GM23338 (cell line): ENCODE measurements around the gene MEI4. TPM values are rescaled to one million over a fixed set of nuclear protein-coding genes. Genes with fewer than 3 reads are reported as not detected.

Experiments used
- ATAC-seq: fragments of 200-7000 bp; cut with Tn5 transposase; 3 replicates; pipeline ENCODE4 v1.9.1; 2020
- DNase-seq: peaks from one replicate; pipeline ENCODE4 v3.0.0-alpha.2; 2015; ENCODE audit warnings: low spot score
- H2AFZ ChIP-seq: fragments of 200-600 bp; sonication (generic); 2 replicates; pipeline ENCODE4 v1.8.0; 2016; ENCODE audit warnings: antibody characterized with exemption, mild to moderate bottlenecking, moderate library complexity
- H3F3A ChIP-seq: fragments of 200-600 bp; sonication (generic); replicated peaks from 2 replicates; pipeline ENCODE4 v1.8.0; 2017; ENCODE audit warnings: antibody characterized with exemption, mixed run types, low read depth
- H3K27ac ChIP-seq: fragments of 200-600 bp; sonication (generic); 2 replicates; pipeline ENCODE4 v1.6.1; 2016; ENCODE audit warnings: low read depth
- H3K27me3 ChIP-seq: fragments of 200-600 bp; sonication (generic); 2 replicates; pipeline ENCODE4 v1.8.0; 2016; ENCODE audit warnings: mild to moderate bottlenecking, mixed run types, moderate library complexity; ENCODE audit not compliant: insufficient read depth
- H3K36me3 ChIP-seq: fragments of 200-600 bp; sonication (generic); 2 replicates; pipeline ENCODE4 v1.8.0; 2016; ENCODE audit warnings: mild to moderate bottlenecking; ENCODE audit not compliant: insufficient read depth
- H3K4me1 ChIP-seq: fragments of 200-600 bp; sonication (generic); 2 replicates; pipeline ENCODE4 v1.8.0; 2016; ENCODE audit warnings: mild to moderate bottlenecking, moderate library complexity; ENCODE audit not compliant: insufficient read depth
- H3K4me2 ChIP-seq: fragments of 200-600 bp; sonication (generic); 2 replicates; pipeline ENCODE4 v1.7.1; 2017; ENCODE audit warnings: mixed run types
- H3K4me3 ChIP-seq: fragments of 200-600 bp; sonication (generic); 2 replicates; pipeline ENCODE4 v1.6.1; 2016; ENCODE audit warnings: mixed run types
- H3K79me2 ChIP-seq: fragments of 200-600 bp; sonication (generic); replicated peaks from 2 replicates; pipeline ENCODE4 v1.8.0; 2017; ENCODE audit warnings: mild to moderate bottlenecking; ENCODE audit not compliant: insufficient read depth
- H3K9me2 ChIP-seq: fragments of 200-600 bp; sonication (generic); 2 replicates; pipeline ENCODE4 v1.8.0; 2017; ENCODE audit not compliant: insufficient read depth
- H4K20me1 ChIP-seq: fragments of 200-600 bp; sonication (generic); replicated peaks from 2 replicates; pipeline ENCODE4 v1.8.0; 2017; ENCODE audit warnings: mild to moderate bottlenecking; ENCODE audit not compliant: insufficient read depth
- H3K27ac Mint-ChIP-seq: 2 replicates; pipeline ENCODE4 v1.8.0; 2020; ENCODE audit warnings: inconsistent platforms, mild to moderate bottlenecking, moderate library complexity, mixed read lengths
- H3K27me3 Mint-ChIP-seq: 3 replicates; pipeline ENCODE4 v1.8.0; 2022; ENCODE audit warnings: low read depth, mild to moderate bottlenecking, moderate library complexity, mixed read lengths, inconsistent platforms; ENCODE audit not compliant: insufficient read depth, poor library complexity
- H3K36me3 Mint-ChIP-seq: 3 replicates; pipeline ENCODE4 v1.8.0; 2021; ENCODE audit warnings: low read depth, mild to moderate bottlenecking, inconsistent platforms, moderate library complexity, mixed read lengths
- H3K4me1 Mint-ChIP-seq: 3 replicates; pipeline ENCODE4 v1.8.0; 2020; ENCODE audit warnings: mild to moderate bottlenecking, inconsistent platforms, mixed read lengths
- H3K4me3 Mint-ChIP-seq: 3 replicates; pipeline ENCODE4 v1.8.0; 2021; ENCODE audit warnings: moderate library complexity, mild to moderate bottlenecking, inconsistent platforms, mixed read lengths
- H3K9me3 Mint-ChIP-seq: 3 replicates; pipeline ENCODE4 v1.8.0; 2020; ENCODE audit warnings: moderate library complexity, mild to moderate bottlenecking, inconsistent platforms, mixed read lengths
- CREB1 ChIP-seq: fragments of 250-450 bp; sonication (Bioruptor Pico); IDR thresholded peaks from 2 replicates; pipeline ENCODE4 v1.5.0; 2020; ENCODE audit warnings: low read depth, mild to moderate bottlenecking, moderate library complexity
- EZH2 ChIP-seq: fragments of 200-600 bp; sonication (generic); IDR thresholded peaks from one replicate; pipeline ENCODE4 v1.8.0; 2017; ENCODE audit warnings: antibody characterized with exemption, mild to moderate bottlenecking, low read depth; ENCODE audit not compliant: unreplicated experiment
- EZH2phosphoT487 ChIP-seq: fragments of 200-600 bp; sonication (generic); IDR thresholded peaks from one replicate; pipeline ENCODE4 v1.8.1; 2018; ENCODE audit warnings: antibody characterized with exemption; ENCODE audit not compliant: unreplicated experiment
- JUNB ChIP-seq: IDR thresholded peaks from one replicate; pipeline ENCODE4 v1.6.1; 2016; ENCODE audit warnings: antibody characterized with exemption; ENCODE audit not compliant: unreplicated experiment
- NANOG ChIP-seq: IDR thresholded peaks from 2 replicates; pipeline ENCODE4 v1.6.1; 2016; ENCODE audit warnings: antibody characterized with exemption, borderline replicate concordance
- POLR2AphosphoS5 ChIP-seq: IDR thresholded peaks from 2 replicates; pipeline ENCODE4 v1.6.1; 2016; ENCODE audit warnings: antibody characterized with exemption, low read depth
- STAT1 ChIP-seq: IDR thresholded peaks from one replicate; pipeline ENCODE4 v1.6.1; 2016; ENCODE audit warnings: antibody characterized with exemption; ENCODE audit not compliant: unreplicated experiment
- ZNF114 ChIP-seq: fragments of 250-450 bp; sonication (Bioruptor Pico); IDR thresholded peaks from 2 replicates; pipeline ENCODE4 v1.5.0; 2020; ENCODE audit warnings: mild to moderate bottlenecking, moderate library complexity
- ZNF331 ChIP-seq: fragments of 250-450 bp; sonication (Bioruptor Pico); IDR thresholded peaks from 2 replicates; pipeline ENCODE4 v1.5.0; 2020; ENCODE audit warnings: low read depth, mild to moderate bottlenecking, moderate library complexity
- polyA plus RNA-seq: library from polyadenylated mRNA; unstranded; fragments of >200 nt; fragmentation: Nextera tagmentation; extraction: Ambion mirVana; gene quantifications from 2 replicates; pipeline ENCODE4 v1.2.1, GENCODE V29; 2016
- total RNA-seq: library from RNA; depleted of rRNA; stranded (reverse); fragments of >200 nt; shearing (Covaris generic); gene quantifications from 2 replicates; pipeline ENCODE4 v1.2.3, GENCODE V29; 2014
- TF ChIP-seq, protein P1 (sequence below): IDR thresholded peaks from 2 replicates; pipeline ENCODE4 v1.6.1; 2016; ENCODE audit warnings: antibody characterized with exemption
- TF ChIP-seq, protein P2 (sequence below): IDR thresholded peaks from one replicate; pipeline ENCODE4 v1.6.1; 2018; ENCODE audit warnings: antibody characterized with exemption; ENCODE audit not compliant: unreplicated experiment
- TF ChIP-seq, protein P3 (sequence below): fragments of 250-450 bp; sonication (Bioruptor Pico); IDR thresholded peaks from 2 replicates; pipeline ENCODE4 v1.5.0; 2020; ENCODE audit warnings: mild to moderate bottlenecking, moderate library complexity
- TF ChIP-seq, protein P4 (sequence below), 2 experiments: fragments of 200-600 bp in 1 of 2; sonication (generic) in 1 of 2; conservative IDR thresholded peaks; 2 replicates each; pipeline versions ENCODE4 v1.5.1 to v1.6.1; 2016 to 2017; ENCODE audit warnings: antibody characterized with exemption in 2 of 2, low read depth in 2 of 2, mild to moderate bottlenecking in 2 of 2, moderate library complexity in 1 of 2

The MEI4 gene
- total and polyA plus RNA-seq, 2 experiments from 2014 or later: 0.23 to 0.63 TPM

DNA sequence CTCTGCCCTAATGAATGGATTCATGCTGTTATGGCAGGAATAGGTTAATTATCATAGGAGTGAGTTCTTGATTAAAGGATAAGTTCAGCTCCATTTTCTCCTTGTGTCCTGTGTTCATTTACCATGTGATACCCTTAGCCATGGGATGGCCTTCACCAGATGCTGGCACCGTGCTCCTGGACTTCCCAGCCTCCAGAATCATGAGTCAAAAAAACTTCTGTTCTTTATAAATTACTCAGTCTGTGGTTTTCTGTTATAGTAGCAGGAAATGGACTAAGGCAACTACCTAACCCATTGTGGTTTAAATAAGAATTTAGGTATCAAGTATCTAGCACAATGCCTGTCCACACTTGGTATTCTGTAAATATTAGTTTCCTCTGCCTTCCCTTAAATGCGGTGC lies 223.5 kb downstream of the MEI4 start:
- H2AFZ ChIP-seq: no peak overlapping the region
- H3K4me1 Mint-ChIP-seq: no peaks in the 10 kb centered on the region
- H3K4me1 ChIP-seq: no peaks in the 10 kb centered on the region
- H3K27me3 Mint-ChIP-seq: no peaks in the 10 kb centered on the region
- no peaks in the 10 kb centered on the region for H3K9me2 ChIP-seq
- DNase-seq: no peak
- H3K4me3 Mint-ChIP-seq: no peak overlapping the region
- H3K27ac Mint-ChIP-seq: no peak overlapping the region
- no peak for ATAC-seq
- H3F3A ChIP-seq: no peaks in the 10 kb centered on the region
- no peak overlapping the region for H3K27ac ChIP-seq
- no peaks in the 10 kb centered on the region; the same call in 2 of the 3 replicates for H3K9me3 Mint-ChIP-seq
- H3K36me3 Mint-ChIP-seq: no peaks in the 10 kb centered on the region
- no peaks in the 10 kb centered on the region for H3K79me2 ChIP-seq
- H3K27me3 ChIP-seq: no peaks in the 10 kb centered on the region
- no peaks in the 10 kb centered on the region for H3K36me3 ChIP-seq
- H3K4me3 ChIP-seq: no peak overlapping the region
- TF ChIP-seq, protein P1, sequence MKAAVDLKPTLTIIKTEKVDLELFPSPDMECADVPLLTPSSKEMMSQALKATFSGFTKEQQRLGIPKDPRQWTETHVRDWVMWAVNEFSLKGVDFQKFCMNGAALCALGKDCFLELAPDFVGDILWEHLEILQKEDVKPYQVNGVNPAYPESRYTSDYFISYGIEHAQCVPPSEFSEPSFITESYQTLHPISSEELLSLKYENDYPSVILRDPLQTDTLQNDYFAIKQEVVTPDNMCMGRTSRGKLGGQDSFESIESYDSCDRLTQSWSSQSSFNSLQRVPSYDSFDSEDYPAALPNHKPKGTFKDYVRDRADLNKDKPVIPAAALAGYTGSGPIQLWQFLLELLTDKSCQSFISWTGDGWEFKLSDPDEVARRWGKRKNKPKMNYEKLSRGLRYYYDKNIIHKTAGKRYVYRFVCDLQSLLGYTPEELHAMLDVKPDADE: no peak
- TF ChIP-seq CREB1 (CRISPR knock-in tag) (no peak), NANOG (no peak), STAT1 (no peak), JUNB (no peak), POLR2AphosphoS5 (no peak), EZH2 (no peak), ZNF114 (CRISPR knock-in tag) (no peak), ZNF331 (CRISPR knock-in tag) (no peak), EZH2phosphoT487 (no peak)
- TF ChIP-seq, protein P2, sequence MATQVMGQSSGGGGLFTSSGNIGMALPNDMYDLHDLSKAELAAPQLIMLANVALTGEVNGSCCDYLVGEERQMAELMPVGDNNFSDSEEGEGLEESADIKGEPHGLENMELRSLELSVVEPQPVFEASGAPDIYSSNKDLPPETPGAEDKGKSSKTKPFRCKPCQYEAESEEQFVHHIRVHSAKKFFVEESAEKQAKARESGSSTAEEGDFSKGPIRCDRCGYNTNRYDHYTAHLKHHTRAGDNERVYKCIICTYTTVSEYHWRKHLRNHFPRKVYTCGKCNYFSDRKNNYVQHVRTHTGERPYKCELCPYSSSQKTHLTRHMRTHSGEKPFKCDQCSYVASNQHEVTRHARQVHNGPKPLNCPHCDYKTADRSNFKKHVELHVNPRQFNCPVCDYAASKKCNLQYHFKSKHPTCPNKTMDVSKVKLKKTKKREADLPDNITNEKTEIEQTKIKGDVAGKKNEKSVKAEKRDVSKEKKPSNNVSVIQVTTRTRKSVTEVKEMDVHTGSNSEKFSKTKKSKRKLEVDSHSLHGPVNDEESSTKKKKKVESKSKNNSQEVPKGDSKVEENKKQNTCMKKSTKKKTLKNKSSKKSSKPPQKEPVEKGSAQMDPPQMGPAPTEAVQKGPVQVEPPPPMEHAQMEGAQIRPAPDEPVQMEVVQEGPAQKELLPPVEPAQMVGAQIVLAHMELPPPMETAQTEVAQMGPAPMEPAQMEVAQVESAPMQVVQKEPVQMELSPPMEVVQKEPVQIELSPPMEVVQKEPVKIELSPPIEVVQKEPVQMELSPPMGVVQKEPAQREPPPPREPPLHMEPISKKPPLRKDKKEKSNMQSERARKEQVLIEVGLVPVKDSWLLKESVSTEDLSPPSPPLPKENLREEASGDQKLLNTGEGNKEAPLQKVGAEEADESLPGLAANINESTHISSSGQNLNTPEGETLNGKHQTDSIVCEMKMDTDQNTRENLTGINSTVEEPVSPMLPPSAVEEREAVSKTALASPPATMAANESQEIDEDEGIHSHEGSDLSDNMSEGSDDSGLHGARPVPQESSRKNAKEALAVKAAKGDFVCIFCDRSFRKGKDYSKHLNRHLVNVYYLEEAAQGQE: no peak
- TF ChIP-seq, protein P3, sequence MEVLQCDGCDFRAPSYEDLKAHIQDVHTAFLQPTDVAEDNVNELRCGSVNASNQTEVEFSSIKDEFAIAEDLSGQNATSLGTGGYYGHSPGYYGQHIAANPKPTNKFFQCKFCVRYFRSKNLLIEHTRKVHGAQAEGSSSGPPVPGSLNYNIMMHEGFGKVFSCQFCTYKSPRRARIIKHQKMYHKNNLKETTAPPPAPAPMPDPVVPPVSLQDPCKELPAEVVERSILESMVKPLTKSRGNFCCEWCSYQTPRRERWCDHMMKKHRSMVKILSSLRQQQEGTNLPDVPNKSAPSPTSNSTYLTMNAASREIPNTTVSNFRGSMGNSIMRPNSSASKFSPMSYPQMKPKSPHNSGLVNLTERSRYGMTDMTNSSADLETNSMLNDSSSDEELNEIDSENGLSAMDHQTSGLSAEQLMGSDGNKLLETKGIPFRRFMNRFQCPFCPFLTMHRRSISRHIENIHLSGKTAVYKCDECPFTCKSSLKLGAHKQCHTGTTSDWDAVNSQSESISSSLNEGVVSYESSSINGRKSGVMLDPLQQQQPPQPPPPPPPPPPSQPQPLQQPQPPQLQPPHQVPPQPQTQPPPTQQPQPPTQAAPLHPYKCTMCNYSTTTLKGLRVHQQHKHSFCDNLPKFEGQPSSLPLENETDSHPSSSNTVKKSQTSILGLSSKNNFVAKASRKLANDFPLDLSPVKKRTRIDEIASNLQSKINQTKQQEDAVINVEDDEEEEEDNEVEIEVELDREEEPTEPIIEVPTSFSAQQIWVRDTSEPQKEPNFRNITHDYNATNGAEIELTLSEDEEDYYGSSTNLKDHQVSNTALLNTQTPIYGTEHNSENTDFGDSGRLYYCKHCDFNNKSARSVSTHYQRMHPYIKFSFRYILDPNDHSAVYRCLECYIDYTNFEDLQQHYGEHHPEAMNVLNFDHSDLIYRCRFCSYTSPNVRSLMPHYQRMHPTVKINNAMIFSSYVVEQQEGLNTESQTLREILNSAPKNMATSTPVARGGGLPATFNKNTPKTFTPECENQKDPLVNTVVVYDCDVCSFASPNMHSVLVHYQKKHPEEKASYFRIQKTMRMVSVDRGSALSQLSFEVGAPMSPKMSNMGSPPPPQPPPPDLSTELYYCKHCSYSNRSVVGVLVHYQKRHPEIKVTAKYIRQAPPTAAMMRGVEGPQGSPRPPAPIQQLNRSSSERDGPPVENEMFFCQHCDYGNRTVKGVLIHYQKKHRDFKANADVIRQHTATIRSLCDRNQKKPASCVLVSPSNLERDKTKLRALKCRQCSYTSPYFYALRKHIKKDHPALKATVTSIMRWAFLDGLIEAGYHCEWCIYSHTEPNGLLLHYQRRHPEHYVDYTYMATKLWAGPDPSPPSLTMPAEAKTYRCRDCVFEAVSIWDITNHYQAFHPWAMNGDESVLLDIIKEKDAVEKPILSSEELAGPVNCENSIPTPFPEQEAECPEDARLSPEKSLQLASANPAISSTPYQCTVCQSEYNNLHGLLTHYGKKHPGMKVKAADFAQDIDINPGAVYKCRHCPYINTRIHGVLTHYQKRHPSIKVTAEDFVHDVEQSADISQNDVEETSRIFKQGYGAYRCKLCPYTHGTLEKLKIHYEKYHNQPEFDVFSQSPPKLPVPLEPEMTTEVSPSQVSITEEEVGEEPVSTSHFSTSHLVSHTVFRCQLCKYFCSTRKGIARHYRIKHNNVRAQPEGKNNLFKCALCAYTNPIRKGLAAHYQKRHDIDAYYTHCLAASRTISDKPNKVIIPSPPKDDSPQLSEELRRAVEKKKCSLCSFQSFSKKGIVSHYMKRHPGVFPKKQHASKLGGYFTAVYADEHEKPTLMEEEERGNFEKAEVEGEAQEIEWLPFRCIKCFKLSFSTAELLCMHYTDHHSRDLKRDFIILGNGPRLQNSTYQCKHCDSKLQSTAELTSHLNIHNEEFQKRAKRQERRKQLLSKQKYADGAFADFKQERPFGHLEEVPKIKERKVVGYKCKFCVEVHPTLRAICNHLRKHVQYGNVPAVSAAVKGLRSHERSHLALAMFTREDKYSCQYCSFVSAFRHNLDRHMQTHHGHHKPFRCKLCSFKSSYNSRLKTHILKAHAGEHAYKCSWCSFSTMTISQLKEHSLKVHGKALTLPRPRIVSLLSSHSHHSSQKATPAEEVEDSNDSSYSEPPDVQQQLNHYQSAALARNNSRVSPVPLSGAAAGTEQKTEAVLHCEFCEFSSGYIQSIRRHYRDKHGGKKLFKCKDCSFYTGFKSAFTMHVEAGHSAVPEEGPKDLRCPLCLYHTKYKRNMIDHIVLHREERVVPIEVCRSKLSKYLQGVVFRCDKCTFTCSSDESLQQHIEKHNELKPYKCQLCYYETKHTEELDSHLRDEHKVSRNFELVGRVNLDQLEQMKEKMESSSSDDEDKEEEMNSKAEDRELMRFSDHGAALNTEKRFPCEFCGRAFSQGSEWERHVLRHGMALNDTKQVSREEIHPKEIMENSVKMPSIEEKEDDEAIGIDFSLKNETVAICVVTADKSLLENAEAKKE (CRISPR knock-in tag): no peak
- TF ChIP-seq, protein P4, sequence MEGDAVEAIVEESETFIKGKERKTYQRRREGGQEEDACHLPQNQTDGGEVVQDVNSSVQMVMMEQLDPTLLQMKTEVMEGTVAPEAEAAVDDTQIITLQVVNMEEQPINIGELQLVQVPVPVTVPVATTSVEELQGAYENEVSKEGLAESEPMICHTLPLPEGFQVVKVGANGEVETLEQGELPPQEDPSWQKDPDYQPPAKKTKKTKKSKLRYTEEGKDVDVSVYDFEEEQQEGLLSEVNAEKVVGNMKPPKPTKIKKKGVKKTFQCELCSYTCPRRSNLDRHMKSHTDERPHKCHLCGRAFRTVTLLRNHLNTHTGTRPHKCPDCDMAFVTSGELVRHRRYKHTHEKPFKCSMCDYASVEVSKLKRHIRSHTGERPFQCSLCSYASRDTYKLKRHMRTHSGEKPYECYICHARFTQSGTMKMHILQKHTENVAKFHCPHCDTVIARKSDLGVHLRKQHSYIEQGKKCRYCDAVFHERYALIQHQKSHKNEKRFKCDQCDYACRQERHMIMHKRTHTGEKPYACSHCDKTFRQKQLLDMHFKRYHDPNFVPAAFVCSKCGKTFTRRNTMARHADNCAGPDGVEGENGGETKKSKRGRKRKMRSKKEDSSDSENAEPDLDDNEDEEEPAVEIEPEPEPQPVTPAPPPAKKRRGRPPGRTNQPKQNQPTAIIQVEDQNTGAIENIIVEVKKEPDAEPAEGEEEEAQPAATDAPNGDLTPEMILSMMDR (conservative IDR thresholded peaks at IDR 0.05; ENCODE audit: low read depth in 2 of 2): no peak
- H3K4me2 ChIP-seq: no peak overlapping the region
- no peaks in the 10 kb centered on the region for H4K20me1 ChIP-seq
